Nephron progenitor cell (in vitro differentiated cells): ENCODE results near the gene INPP5D.
"Not testable (repeated sequence)": the region's sequence is repeated elsewhere in the genome, so short reads cannot be mapped to it uniquely, and the experiment has no call there.

Source experiments
- DNase-seq: peaks from one replicate; pipeline ENCODE4 v3.0.0; 2021
- H3K27ac Mint-ChIP-seq: 2 replicates; pipeline ENCODE4 v1.8.0; 2021; ENCODE audit warnings: mild to moderate bottlenecking, moderate library complexity, mixed read lengths
- H3K27me3 Mint-ChIP-seq: 2 replicates; pipeline ENCODE4 v1.8.0; 2021; ENCODE audit warnings: mild to moderate bottlenecking, low read depth, mixed read lengths; ENCODE audit not compliant: poor library complexity
- H3K36me3 Mint-ChIP-seq: 2 replicates; pipeline ENCODE4 v1.8.0; 2021; ENCODE audit warnings: low read depth, mixed read lengths
- H3K4me1 Mint-ChIP-seq: 2 replicates; pipeline ENCODE4 v1.8.0; 2021; ENCODE audit warnings: mixed read lengths
- H3K4me3 Mint-ChIP-seq: 2 replicates; pipeline ENCODE4 v1.8.0; 2021; ENCODE audit warnings: mild to moderate bottlenecking, moderate library complexity, mixed read lengths
- H3K9me3 Mint-ChIP-seq: 2 replicates; pipeline ENCODE4 v1.8.0; 2021; ENCODE audit warnings: mild to moderate bottlenecking, moderate library complexity, mixed read lengths
- CTCF ChIP-seq: fragments of 200-600 bp; sonication (generic); IDR thresholded peaks from 2 replicates; pipeline ENCODE4 v1.5.0; 2021; ENCODE audit warnings: antibody characterized with exemption

Gene INPP5D

GRCh38 chr2:233092432-233093165, 32.5 kb downstream of the INPP5D start:
- no peak for TF ChIP-seq CTCF
- Mint-ChIP-seq H3K27me3 (peaks cover 28% of the 10 kb centered on the region), H3K9me3 (no peaks in the 10 kb centered on the region), H3K4me1 (peaks cover 7% of the 10 kb centered on the region), H3K27ac (no peak overlapping the region), H3K4me3 (no peak overlapping the region), H3K36me3 (no peaks in the 10 kb centered on the region)
- no peak for DNase-seq

GRCh38 chr2:233093166-233093448, 33.0 kb downstream of the INPP5D start:
- H3K36me3 Mint-ChIP-seq: no peaks in the 10 kb centered on the region
- H3K4me1 Mint-ChIP-seq: peaks cover 3% of the 10 kb centered on the region
- H3K4me3 Mint-ChIP-seq: no peak overlapping the region
- H3K9me3 Mint-ChIP-seq: no peaks in the 10 kb centered on the region
- TF ChIP-seq CTCF: no peak
- peaks cover 29% of the 10 kb centered on the region for H3K27me3 Mint-ChIP-seq
- DNase-seq: no peak
- no peak overlapping the region for H3K27ac Mint-ChIP-seq

GRCh38 chr2:233093721-233094120, 33.6 kb downstream of the INPP5D start:
- no peak for TF ChIP-seq CTCF
- Mint-ChIP-seq H3K27ac (no peak overlapping the region), H3K4me3 (no peak overlapping the region), H3K36me3 (no peaks in the 10 kb centered on the region), H3K4me1 (no peaks in the 10 kb centered on the region), H3K27me3 (peaks cover 35% of the 10 kb centered on the region), H3K9me3 (no peaks in the 10 kb centered on the region)
- DNase-seq: no peak

- no peak overlapping the region for H3K4me3 Mint-ChIP-seq
- H3K27ac Mint-ChIP-seq: no peak overlapping the region
- no peaks in the 10 kb centered on the region for H3K36me3 Mint-ChIP-seq
- no peaks in the 10 kb centered on the region for H3K4me1 Mint-ChIP-seq
- TF ChIP-seq CTCF: no peak
- H3K27me3 Mint-ChIP-seq: peaks cover 35% of the 10 kb centered on the region
- H3K9me3 Mint-ChIP-seq: no peaks in the 10 kb centered on the region
- no peak for DNase-seq
Observed at GRCh38 chr2:233094614-233095013, 34.5 kb downstream of the INPP5D start.

- Mint-ChIP-seq H3K36me3 (no peaks in the 10 kb centered on the region), H3K27ac (no peak overlapping the region)
- no peak for TF ChIP-seq CTCF
Observed at GRCh38 chr2:233096006-233096405, 35.9 kb downstream of the INPP5D start.

GRCh38 chr2:233098618-233099017, 38.5 kb downstream of the INPP5D start:
- DNase-seq: peak; percentile 34
- TF ChIP-seq CTCF: no peak
- Mint-ChIP-seq H3K4me3 (no peak overlapping the region), H3K4me1 (no peaks in the 10 kb centered on the region), H3K36me3 (no peaks in the 10 kb centered on the region), H3K27ac (no peak overlapping the region), H3K27me3 (peaks cover 14% of the 10 kb centered on the region), H3K9me3 (no peaks in the 10 kb centered on the region)

More at GRCh38 chr2:233096006-233096405, 35.9 kb downstream of the INPP5D start:
- no peak for DNase-seq
- Mint-ChIP-seq H3K9me3 (no peaks in the 10 kb centered on the region), H3K27me3 (peaks cover 31% of the 10 kb centered on the region), H3K4me1 (no peaks in the 10 kb centered on the region), H3K4me3 (no peak overlapping the region)

GRCh38 chr2:233099820-233100191, 39.7 kb downstream of the INPP5D start:
- peaks cover 16% of the 10 kb centered on the region for H3K27me3 Mint-ChIP-seq
- not testable (repeated sequence) for H3K9me3 Mint-ChIP-seq, H3K27ac Mint-ChIP-seq, H3K4me3 Mint-ChIP-seq, H3K4me1 Mint-ChIP-seq, DNase-seq, H3K36me3 Mint-ChIP-seq
